Measurements from ENCODE around the gene C3orf62.
"Not testable (repeated sequence)": the region's sequence is repeated elsewhere in the genome, so short reads cannot be mapped to it uniquely, and the experiment has no call there.

Gene C3orf62

GRCh38 chr3:49255112-49255511 is 21.9 kb downstream of the C3orf62 start:
- Mint-ChIP-seq H3K9me3 (no peaks in the 10 kb centered on the region), H3K27me3 (no peaks in the 10 kb centered on the region), H3K36me3 (ENCODE audit: low read depth) (no peaks in the 10 kb centered on the region), H3K4me1 (ENCODE audit: low read depth) (no peaks in the 10 kb centered on the region), H3K27ac (no peak overlapping the region), H3K4me3 (no peak overlapping the region)
- DNase-seq: no peak

GRCh38 chr3:49253512-49253911 is 23.5 kb downstream of the C3orf62 start:
- H3K9me3 Mint-ChIP-seq: no peaks in the 10 kb centered on the region
- no peak overlapping the region for H3K4me3 Mint-ChIP-seq
- no peaks in the 10 kb centered on the region for H3K4me1 Mint-ChIP-seq (ENCODE audit: low read depth)
- H3K36me3 Mint-ChIP-seq (ENCODE audit: low read depth): no peaks in the 10 kb centered on the region
- no peaks in the 10 kb centered on the region for H3K27me3 Mint-ChIP-seq
- no peak overlapping the region for H3K27ac Mint-ChIP-seq
- DNase-seq: no peak

- Mint-ChIP-seq H3K4me1 (ENCODE audit: low read depth) (no peaks in the 10 kb centered on the region), H3K9me3 (no peaks in the 10 kb centered on the region), H3K4me3 (no peak overlapping the region), H3K36me3 (ENCODE audit: low read depth) (no peaks in the 10 kb centered on the region), H3K27me3 (no peaks in the 10 kb centered on the region), H3K27ac (no peak overlapping the region)
- DNase-seq: no peak
These were observed 28.2 kb downstream of the C3orf62 start for GRCh38 chr3:49248840-49249227.

GRCh38 chr3:49244581-49245205 is 32.3 kb downstream of the C3orf62 start:
- Mint-ChIP-seq H3K27me3 (no peaks in the 10 kb centered on the region), H3K4me1 (ENCODE audit: low read depth) (no peaks in the 10 kb centered on the region), H3K9me3 (no peaks in the 10 kb centered on the region), H3K4me3 (no peak overlapping the region), H3K27ac (no peak overlapping the region), H3K36me3 (ENCODE audit: low read depth) (no peaks in the 10 kb centered on the region)
- no peak for DNase-seq

- H3K4me3 Mint-ChIP-seq; H3K27me3 Mint-ChIP-seq; H3K4me1 Mint-ChIP-seq (ENCODE audit: low read depth); DNase-seq; H3K27ac Mint-ChIP-seq; H3K9me3 Mint-ChIP-seq; H3K36me3 Mint-ChIP-seq (ENCODE audit: low read depth): not testable (repeated sequence)
These were observed 36.9 kb downstream of the C3orf62 start for GRCh38 chr3:49240091-49240490.

- Mint-ChIP-seq H3K9me3 (peaks cover 15% of the 10 kb centered on the region), H3K27ac (no peak overlapping the region), H3K27me3 (no peaks in the 10 kb centered on the region), H3K4me1 (ENCODE audit: low read depth) (no peaks in the 10 kb centered on the region), H3K36me3 (ENCODE audit: low read depth) (no peaks in the 10 kb centered on the region), H3K4me3 (no peak overlapping the region)
- no peak for DNase-seq
These were observed 38.5 kb downstream of the C3orf62 start for GRCh38 chr3:49238274-49239127.

- Mint-ChIP-seq H3K4me3 (no peak overlapping the region), H3K27ac (no peak overlapping the region), H3K27me3 (no peaks in the 10 kb centered on the region), H3K36me3 (ENCODE audit: low read depth) (no peaks in the 10 kb centered on the region), H3K4me1 (ENCODE audit: low read depth) (no peaks in the 10 kb centered on the region), H3K9me3 (peaks cover 23% of the 10 kb centered on the region)
- no peak for DNase-seq
These were observed 39.7 kb downstream of the C3orf62 start for GRCh38 chr3:49237344-49237743.

- Mint-ChIP-seq H3K4me3 (no peak overlapping the region), H3K4me1 (ENCODE audit: low read depth) (no peaks in the 10 kb centered on the region), H3K36me3 (ENCODE audit: low read depth) (no peaks in the 10 kb centered on the region)
These were observed 40.8 kb downstream of the C3orf62 start for GRCh38 chr3:49236226-49236625.

GRCh38 chr3:49228817-49229216 is 48.2 kb downstream of the C3orf62 start:
- H3K27ac Mint-ChIP-seq; H3K36me3 Mint-ChIP-seq (ENCODE audit: low read depth); H3K4me1 Mint-ChIP-seq (ENCODE audit: low read depth); H3K27me3 Mint-ChIP-seq; H3K4me3 Mint-ChIP-seq; DNase-seq: not testable (repeated sequence)
- peaks cover 60% of the 10 kb centered on the region for H3K9me3 Mint-ChIP-seq

More at GRCh38 chr3:49236226-49236625, 40.8 kb downstream of the C3orf62 start:
- Mint-ChIP-seq H3K9me3 (peaks cover 27% of the 10 kb centered on the region), H3K27me3 (no peaks in the 10 kb centered on the region), H3K27ac (no peak overlapping the region)
- DNase-seq: no peak

GRCh38 chr3:49222002-49222401 is 55.0 kb downstream of the C3orf62 start:
- H3K9me3 Mint-ChIP-seq: peaks cover 10% of the 10 kb centered on the region
- no peaks in the 10 kb centered on the region for H3K36me3 Mint-ChIP-seq (ENCODE audit: low read depth)
- H3K4me3 Mint-ChIP-seq: no peak overlapping the region
- DNase-seq: no peak
- no peak overlapping the region for H3K27ac Mint-ChIP-seq
- peaks cover 3% of the 10 kb centered on the region for H3K27me3 Mint-ChIP-seq
- H3K4me1 Mint-ChIP-seq (ENCODE audit: low read depth): no peaks in the 10 kb centered on the region

GRCh38 chr3:49220985-49221563 is 56.0 kb downstream of the C3orf62 start:
- not testable (repeated sequence) for H3K4me3 Mint-ChIP-seq; H3K9me3 Mint-ChIP-seq; H3K27me3 Mint-ChIP-seq; H3K27ac Mint-ChIP-seq; DNase-seq; H3K4me1 Mint-ChIP-seq (ENCODE audit: low read depth); H3K36me3 Mint-ChIP-seq (ENCODE audit: low read depth)

- Mint-ChIP-seq H3K4me1 (ENCODE audit: low read depth) (no peaks in the 10 kb centered on the region), H3K27ac (no peak overlapping the region), H3K27me3 (peaks cover 4% of the 10 kb centered on the region), H3K9me3 (no peaks in the 10 kb centered on the region), H3K4me3 (no peak overlapping the region), H3K36me3 (ENCODE audit: low read depth) (no peaks in the 10 kb centered on the region)
- DNase-seq: no peak
These were observed 57.9 kb downstream of the C3orf62 start for GRCh38 chr3:49219132-49219531.

Measured in activated T-cell treated with anti-CD3 and anti-CD28 coated beads, Interleukin-2, amount 50 U/mL, for 24 hours (primary cell).